Liver (tissue), 9 donors: Measurements from ENCODE around the gene SPEG. TPM values are rescaled to one million over a fixed set of nuclear protein-coding genes. Genes with fewer than 3 reads are reported as not detected.

Experiments
- DNase-seq: peaks from one replicate; pipeline ENCODE4 v3.0.0-alpha.2; 2017; ENCODE audit warnings: low spot score
- H3K27ac ChIP-seq, 2 donors: one replicate each; pipeline ENCODE4 v1.7.0; 2013; ENCODE audit warnings: inconsistent platforms in 2 of 2, low read length in 2 of 2, control low read depth in 1 of 2, low read depth in 1 of 2, mild to moderate bottlenecking in 1 of 2
- H3K27me3 ChIP-seq, 4 donors: one replicate each; pipeline versions ENCODE4 v1.6.1 to v1.7.0; 2013; ENCODE audit warnings: low read length in 3 of 4, inconsistent platforms in 1 of 4, mild to moderate bottlenecking in 1 of 4, moderate library complexity in 1 of 4; ENCODE audit not compliant: control insufficient read depth in 4 of 4, insufficient read depth in 4 of 4
- H3K36me3 ChIP-seq, 4 donors: one replicate each; pipeline versions ENCODE4 v1.6.1 to v1.7.0; 2013; ENCODE audit warnings: low read length in 3 of 4, mild to moderate bottlenecking in 3 of 4, low read depth in 1 of 4, moderate library complexity in 1 of 4; ENCODE audit not compliant: control insufficient read depth in 4 of 4, insufficient read depth in 3 of 4
- H3K4me1 ChIP-seq, 4 donors: one replicate each; pipeline versions ENCODE4 v1.6.1 to v1.7.0; 2013; ENCODE audit warnings: low read length in 3 of 4, mild to moderate bottlenecking in 3 of 4, moderate library complexity in 1 of 4; ENCODE audit not compliant: control insufficient read depth in 4 of 4, insufficient read depth in 4 of 4
- H3K4me3 ChIP-seq, 3 donors: one replicate each; pipeline versions ENCODE4 v1.6.1 to v1.7.0; 2013; ENCODE audit warnings: low read length in 3 of 3, control low read depth in 1 of 3, low read depth in 1 of 3, mild to moderate bottlenecking in 1 of 3
- H3K9ac ChIP-seq, 2 donors: one replicate each; pipeline ENCODE4 v1.7.0; 2013; ENCODE audit warnings: low read length in 2 of 2, mild to moderate bottlenecking in 2 of 2, moderate library complexity in 2 of 2, control low read depth in 1 of 2, low read depth in 1 of 2
- H3K9me3 ChIP-seq, 4 donors: one replicate each; pipeline versions ENCODE4 v1.6.1 to v1.7.0; 2013; ENCODE audit warnings: low read length in 3 of 4; ENCODE audit not compliant: control insufficient read depth in 4 of 4
- EGR1 ChIP-seq, 2 donors: IDR thresholded peaks; 2 replicates each; pipeline ENCODE4 v1.6.1; 2016 to 2018; ENCODE audit warnings: antibody characterized with exemption in 2 of 2, low read depth in 2 of 2
- FOXA1 ChIP-seq: IDR thresholded peaks from 2 replicates; pipeline ENCODE4 v1.6.1; 2016; ENCODE audit warnings: antibody characterized with exemption
- FOXA2 ChIP-seq: IDR thresholded peaks from 2 replicates; pipeline ENCODE4 v1.6.1; 2016; ENCODE audit warnings: antibody characterized with exemption
- HNF4A ChIP-seq, 2 donors: conservative IDR thresholded peaks; 2 replicates each; pipeline ENCODE4 v1.6.1; 2016; ENCODE audit warnings: antibody characterized with exemption in 2 of 2, mild to moderate bottlenecking in 2 of 2
- HNF4G ChIP-seq: IDR thresholded peaks from 2 replicates; pipeline ENCODE4 v1.6.1; 2016; ENCODE audit warnings: antibody characterized with exemption
- JUND ChIP-seq, 2 donors: IDR thresholded peaks; 2 replicates each; pipeline ENCODE4 v1.6.1; 2016; ENCODE audit warnings: antibody characterized with exemption in 2 of 2
- RAD21 ChIP-seq, 2 donors: IDR thresholded peaks; 2 replicates each; pipeline ENCODE4 v1.6.1; 2016; ENCODE audit warnings: antibody characterized with exemption in 2 of 2, mild to moderate bottlenecking in 2 of 2
- REST ChIP-seq: IDR thresholded peaks from 2 replicates; pipeline ENCODE4 v1.6.1; 2016; ENCODE audit warnings: antibody characterized with exemption, mild to moderate bottlenecking
- TAF1 ChIP-seq: conservative IDR thresholded peaks from 2 replicates; pipeline ENCODE4 v1.6.1; 2016; ENCODE audit warnings: antibody characterized with exemption, mild to moderate bottlenecking
- YY1 ChIP-seq: IDR thresholded peaks from 2 replicates; pipeline ENCODE4 v1.6.1; 2016; ENCODE audit warnings: antibody characterized with exemption, mild to moderate bottlenecking
- ZBTB33 ChIP-seq: IDR thresholded peaks from 2 replicates; pipeline ENCODE4 v1.6.1; 2016; ENCODE audit warnings: antibody characterized with exemption
- WGBS: extraction: QIAGEN DNeasy Blood & Tissue Kit; methylation state at CpG from one replicate; pipeline ENCODE4 v1.1.7; 2013; 5-methylcytosine and 5-hydroxymethylcytosine counted together
- polyA plus RNA-seq, 2 donors: library from polyadenylated mRNA; stranded (reverse) in 1 of 2; unstranded in 1 of 2; fragments of 200-250 nt in 1 of 2; fragments of >200 nt in 1 of 2; fragmentation: Nextera tagmentation in 1 of 2; extraction: Ambion mirVana in 1 of 2; gene quantifications; one replicate each; pipeline versions ENCODE4 v1.2.1 to v1.2.3, GENCODE V29; 2013 to 2015
- total RNA-seq, 2 donors: library from RNA; depleted of rRNA; stranded (reverse); fragments of >200 nt; gene quantifications; one replicate each; pipeline ENCODE4 v1.2.3, GENCODE V29; 2014
- TF ChIP-seq, protein P1 (sequence below): fragments of 150-350 bp; IDR thresholded peaks from 2 replicates; pipeline ENCODE4 v1.5.1; 2017; ENCODE audit warnings: improper control_type of control experiment, low read depth, low read length; ENCODE audit not compliant: missing input control
- TF ChIP-seq, protein P2 (sequence below): IDR thresholded peaks from 2 replicates; pipeline ENCODE4 v1.6.1; 2016; ENCODE audit warnings: antibody characterized with exemption
- donor health status: healthy.
- donor health status: healthy.
- donor health status: healthy.
- donor health status: healthy.
- donor health status: healthy.

The SPEG gene
- total and polyA plus RNA-seq, 4 donors, result 0.51 to 0.96 (median 0.66) TPM

DNA sequence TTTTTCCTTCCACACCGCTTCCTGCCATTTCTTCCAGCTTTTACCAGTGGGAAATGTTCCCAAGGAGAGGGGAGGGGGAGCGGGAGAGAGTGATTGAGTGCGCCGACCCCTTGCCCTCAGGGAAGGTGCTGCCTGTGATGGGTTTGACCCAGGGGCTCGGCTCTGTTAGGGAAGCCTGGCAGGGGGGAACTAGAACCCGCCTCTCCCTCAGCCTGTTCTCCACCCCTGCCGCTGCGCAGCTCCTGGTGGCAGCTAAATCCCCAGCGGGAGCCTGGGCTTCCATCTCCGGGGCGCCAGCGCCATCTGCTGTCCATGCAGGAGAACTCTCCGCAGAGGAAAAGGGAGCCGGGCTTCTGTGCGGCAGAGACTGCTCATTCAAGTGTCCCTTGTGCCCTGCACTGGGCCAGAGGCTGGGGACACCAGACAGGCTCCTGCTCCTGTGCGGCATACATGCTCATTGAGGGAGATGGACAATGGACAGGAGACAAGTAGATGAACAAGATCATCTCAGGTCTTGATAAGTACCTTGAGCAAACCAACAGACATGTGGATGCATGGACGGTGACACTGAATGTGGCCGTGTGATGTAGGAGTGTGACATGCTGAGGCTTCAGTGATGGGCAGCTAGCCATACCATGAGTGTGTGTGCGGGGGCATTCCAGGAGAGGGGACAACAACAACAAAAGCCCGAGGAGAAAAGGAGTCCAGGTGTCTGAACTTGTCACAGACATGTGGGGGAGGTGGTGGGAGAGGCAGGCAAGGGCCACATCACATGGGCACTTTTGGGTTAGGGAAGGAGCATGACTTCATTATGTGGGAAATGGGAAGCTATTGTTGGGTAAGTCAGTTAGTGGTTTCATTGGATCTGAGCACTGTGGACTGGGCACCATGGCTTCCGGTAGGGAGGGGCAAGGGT is 95.7 kb downstream of the SPEG start:
- H3K9ac ChIP-seq, result no peak overlapping the region
- TF ChIP-seq HNF4G (no peak), FOXA1 (no peak), TAF1 (no peak), RAD21 (IDR thresholded peaks at IDR 0.05) (peak; percentile 99), JUND (IDR thresholded peaks at IDR 0.05) (no peak), EGR1 (IDR thresholded peaks at IDR 0.05; ENCODE audit: low read depth in 2 of 2) (no peak), HNF4A (conservative IDR thresholded peaks at IDR 0.05) (no peak)
- TF ChIP-seq, protein P1, sequence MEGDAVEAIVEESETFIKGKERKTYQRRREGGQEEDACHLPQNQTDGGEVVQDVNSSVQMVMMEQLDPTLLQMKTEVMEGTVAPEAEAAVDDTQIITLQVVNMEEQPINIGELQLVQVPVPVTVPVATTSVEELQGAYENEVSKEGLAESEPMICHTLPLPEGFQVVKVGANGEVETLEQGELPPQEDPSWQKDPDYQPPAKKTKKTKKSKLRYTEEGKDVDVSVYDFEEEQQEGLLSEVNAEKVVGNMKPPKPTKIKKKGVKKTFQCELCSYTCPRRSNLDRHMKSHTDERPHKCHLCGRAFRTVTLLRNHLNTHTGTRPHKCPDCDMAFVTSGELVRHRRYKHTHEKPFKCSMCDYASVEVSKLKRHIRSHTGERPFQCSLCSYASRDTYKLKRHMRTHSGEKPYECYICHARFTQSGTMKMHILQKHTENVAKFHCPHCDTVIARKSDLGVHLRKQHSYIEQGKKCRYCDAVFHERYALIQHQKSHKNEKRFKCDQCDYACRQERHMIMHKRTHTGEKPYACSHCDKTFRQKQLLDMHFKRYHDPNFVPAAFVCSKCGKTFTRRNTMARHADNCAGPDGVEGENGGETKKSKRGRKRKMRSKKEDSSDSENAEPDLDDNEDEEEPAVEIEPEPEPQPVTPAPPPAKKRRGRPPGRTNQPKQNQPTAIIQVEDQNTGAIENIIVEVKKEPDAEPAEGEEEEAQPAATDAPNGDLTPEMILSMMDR, result peak; percentile 99
- no peak overlapping the region for H3K4me3 ChIP-seq
- H3K36me3 ChIP-seq, result no peaks in the 10 kb centered on the region
- peak; percentile 91 for DNase-seq
- no peaks in the 10 kb centered on the region for H3K4me1 ChIP-seq
- WGBS, result 16% methylated on average over 21 of the region's 21 CpGs
- no peaks in the 10 kb centered on the region for H3K9me3 ChIP-seq
- peaks cover 0 to 5% (median 4%) of the 10 kb centered on the region in 4 donors for H3K27me3 ChIP-seq
- H3K27ac ChIP-seq, result no peak overlapping the region

DNA sequence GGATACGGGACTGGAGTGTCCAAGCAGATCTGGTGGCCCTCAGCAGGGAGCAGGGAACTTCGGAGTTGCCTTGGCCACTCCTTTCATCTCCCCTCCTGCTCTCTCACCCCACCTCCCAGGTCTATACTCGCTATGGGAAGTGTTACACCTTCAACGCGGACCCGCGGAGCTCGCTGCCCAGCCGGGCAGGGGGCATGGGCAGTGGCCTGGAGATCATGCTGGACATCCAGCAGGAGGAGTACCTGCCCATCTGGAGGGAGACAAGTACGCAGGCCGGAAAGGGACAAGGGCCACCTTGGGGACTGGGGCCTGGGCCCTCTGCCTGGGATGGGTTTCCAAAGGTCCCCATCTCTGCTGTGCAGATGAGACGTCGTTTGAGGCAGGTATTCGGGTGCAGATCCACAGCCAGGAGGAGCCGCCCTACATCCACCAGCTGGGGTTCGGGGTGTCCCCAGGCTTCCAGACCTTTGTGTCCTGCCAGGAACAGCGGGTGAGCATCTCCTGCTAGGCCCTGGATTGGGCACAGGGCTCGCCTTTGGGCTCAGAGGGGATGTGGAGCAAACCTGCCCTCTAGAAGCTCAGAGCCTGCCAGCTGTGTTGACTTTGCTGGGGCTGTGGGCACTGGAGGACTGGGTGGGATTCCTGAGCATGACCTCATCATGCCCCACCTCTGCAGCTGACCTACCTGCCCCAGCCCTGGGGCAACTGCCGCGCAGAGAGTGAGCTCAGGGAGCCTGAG is 97.2 kb downstream of the SPEG start:
- DNase-seq, result no peak
- Histone ChIP-seq H3K4me3 (no peak overlapping the region), H3K36me3 (no peaks in the 10 kb centered on the region), H3K27ac (no peak overlapping the region), H3K27me3 (peaks cover 0 to 5% (median 4%) of the 10 kb centered on the region in 4 donors), H3K9ac (no peak overlapping the region), H3K4me1 (no peaks in the 10 kb centered on the region), H3K9me3 (no peaks in the 10 kb centered on the region)
- TF ChIP-seq REST (no peak), RAD21 (IDR thresholded peaks at IDR 0.05) (no peak), ZBTB33 (no peak), YY1 (no peak), HNF4G (no peak), FOXA1 (no peak), FOXA2 (no peak), TAF1 (no peak)
- TF ChIP-seq, protein P2, sequence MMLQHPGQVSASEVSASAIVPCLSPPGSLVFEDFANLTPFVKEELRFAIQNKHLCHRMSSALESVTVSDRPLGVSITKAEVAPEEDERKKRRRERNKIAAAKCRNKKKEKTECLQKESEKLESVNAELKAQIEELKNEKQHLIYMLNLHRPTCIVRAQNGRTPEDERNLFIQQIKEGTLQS, result no peak
- 68% methylated on average over 20 of the region's 20 CpGs for WGBS
